Activated T-helper 2 cell treated with anti-CD3 and anti-CD28 coated beads, Interferon-gamma antibody, Interleukin-2, Interleukin-4, amounts not matched to agents 10 μg/mL and 5 μg/mL and 100 μg/mL, durations not matched to agents 14 hours and 24 hours and 36 hours (primary cell): ENCODE measurements around the gene FAM20C. TPM values are rescaled to one million over a fixed set of nuclear protein-coding genes. Genes with fewer than 3 reads are reported as not detected.

ENCODE experiments used
- DNase-seq: peaks from one replicate; pipeline ENCODE4 v3.0.0; 2021; ENCODE audit warnings: low spot score
- H3K27ac Mint-ChIP-seq: one replicate; pipeline ENCODE4 v1.8.0; 2021; ENCODE audit warnings: mixed read lengths
- H3K27me3 Mint-ChIP-seq: one replicate; pipeline ENCODE4 v1.8.0; 2021; ENCODE audit warnings: low read depth, mixed read lengths
- H3K36me3 Mint-ChIP-seq: one replicate; pipeline ENCODE4 v1.8.0; 2021; ENCODE audit warnings: low read depth, mixed read lengths
- H3K4me1 Mint-ChIP-seq: one replicate; pipeline ENCODE4 v1.8.0; 2021; ENCODE audit warnings: low read depth, mixed read lengths
- H3K4me3 Mint-ChIP-seq: one replicate; pipeline ENCODE4 v1.8.0; 2021; ENCODE audit warnings: low read depth, mild to moderate bottlenecking, moderate library complexity, mixed read lengths
- H3K9me3 Mint-ChIP-seq: one replicate; pipeline ENCODE4 v1.8.0; 2021; ENCODE audit warnings: mixed read lengths
- intact Hi-C: fragments of 100-400 bp; cut with micrococcal nuclease; formaldehyde crosslinking; loops from one replicate; pipeline ENCODE4 v1.15.1; 2023
- total RNA-seq: library from RNA; stranded (reverse); gene quantifications from 2 replicates; pipeline ENCODE4 v1.2.3, GENCODE V29; 2022

The FAM20C gene
- total RNA-seq, 1 donor from 2014 or later: 1.3 TPM

GRCh38 chr7:278081-278480, 85.7 kb downstream of the FAM20C start:
- Mint-ChIP-seq H3K4me3 (no peak overlapping the region), H3K27ac (no peak overlapping the region), H3K36me3 (no peaks in the 10 kb centered on the region), H3K4me1 (no peaks in the 10 kb centered on the region), H3K9me3 (peaks cover 10% of the 10 kb centered on the region), H3K27me3 (no peaks in the 10 kb centered on the region)
- intact Hi-C loops: no loop called here
- DNase-seq: no peak

- DNase-seq: no peak
- intact Hi-C loops: no loop called here
- H3K4me3 Mint-ChIP-seq: no peak overlapping the region
These were observed 87.5 kb downstream of the FAM20C start for GRCh38 chr7:279821-280220.

GRCh38 chr7:280461-280860, 88.1 kb downstream of the FAM20C start:
- Mint-ChIP-seq H3K4me1 (no peaks in the 10 kb centered on the region), H3K36me3 (no peaks in the 10 kb centered on the region), H3K9me3 (no peaks in the 10 kb centered on the region), H3K4me3 (no peak overlapping the region), H3K27ac (no peak overlapping the region), H3K27me3 (no peaks in the 10 kb centered on the region)
- DNase-seq: no peak
- intact Hi-C loops: no loop called here

More at GRCh38 chr7:279821-280220, 87.5 kb downstream of the FAM20C start:
- no peak overlapping the region for H3K27ac Mint-ChIP-seq
- H3K4me1 Mint-ChIP-seq: no peaks in the 10 kb centered on the region
- H3K36me3 Mint-ChIP-seq: no peaks in the 10 kb centered on the region
- no peaks in the 10 kb centered on the region for H3K27me3 Mint-ChIP-seq
- H3K9me3 Mint-ChIP-seq: no peaks in the 10 kb centered on the region

GRCh38 chr7:281637-282036, 89.3 kb downstream of the FAM20C start:
- no peak for DNase-seq
- H3K27me3 Mint-ChIP-seq: no peaks in the 10 kb centered on the region
- intact Hi-C loops: no loop called here
- H3K9me3 Mint-ChIP-seq: no peaks in the 10 kb centered on the region
- no peaks in the 10 kb centered on the region for H3K36me3 Mint-ChIP-seq
- H3K4me3 Mint-ChIP-seq: no peak overlapping the region
- H3K27ac Mint-ChIP-seq: no peak overlapping the region
- no peaks in the 10 kb centered on the region for H3K4me1 Mint-ChIP-seq

- peaks cover 1% of the 10 kb centered on the region for H3K27me3 Mint-ChIP-seq
- no peak overlapping the region for H3K27ac Mint-ChIP-seq
- intact Hi-C loops: no loop called here
- no peaks in the 10 kb centered on the region for H3K36me3 Mint-ChIP-seq
- DNase-seq: no peak
- H3K9me3 Mint-ChIP-seq: no peaks in the 10 kb centered on the region
- no peaks in the 10 kb centered on the region for H3K4me1 Mint-ChIP-seq
- no peak overlapping the region for H3K4me3 Mint-ChIP-seq
These were observed 90.2 kb downstream of the FAM20C start for GRCh38 chr7:282621-283020.

GRCh38 chr7:284762-285722, 92.7 kb downstream of the FAM20C start:
- intact Hi-C loops: no loop called here
- Mint-ChIP-seq H3K4me1 (no peaks in the 10 kb centered on the region), H3K27ac (no peak overlapping the region), H3K36me3 (no peaks in the 10 kb centered on the region), H3K9me3 (no peaks in the 10 kb centered on the region), H3K27me3 (peaks cover 13% of the 10 kb centered on the region), H3K4me3 (no peak overlapping the region)
- no peak for DNase-seq

GRCh38 chr7:285731-286130, 93.4 kb downstream of the FAM20C start:
- no peaks in the 10 kb centered on the region for H3K9me3 Mint-ChIP-seq

GRCh38 chr7:286266-286665, 93.9 kb downstream of the FAM20C start:
- DNase-seq: no peak
- intact Hi-C loops: no loop called here
- no peak overlapping the region for H3K4me3 Mint-ChIP-seq
- H3K36me3 Mint-ChIP-seq: no peaks in the 10 kb centered on the region
- no peak overlapping the region for H3K27ac Mint-ChIP-seq
- H3K9me3 Mint-ChIP-seq: no peaks in the 10 kb centered on the region
- no peaks in the 10 kb centered on the region for H3K4me1 Mint-ChIP-seq
- peaks cover 14% of the 10 kb centered on the region for H3K27me3 Mint-ChIP-seq

More at GRCh38 chr7:285731-286130, 93.4 kb downstream of the FAM20C start:
- peaks cover 13% of the 10 kb centered on the region for H3K27me3 Mint-ChIP-seq
- H3K27ac Mint-ChIP-seq: no peak overlapping the region
- intact Hi-C loops: no loop called here
- no peak for DNase-seq
- H3K4me1 Mint-ChIP-seq: no peaks in the 10 kb centered on the region
- H3K36me3 Mint-ChIP-seq: no peaks in the 10 kb centered on the region
- H3K4me3 Mint-ChIP-seq: no peak overlapping the region

GRCh38 chr7:288671-289101, 96.3 kb downstream of the FAM20C start:
- H3K4me3 Mint-ChIP-seq: no peak overlapping the region
- H3K36me3 Mint-ChIP-seq: no peaks in the 10 kb centered on the region
- peaks cover 32% of the 10 kb centered on the region for H3K27me3 Mint-ChIP-seq
- H3K9me3 Mint-ChIP-seq: no peaks in the 10 kb centered on the region
- no peaks in the 10 kb centered on the region for H3K4me1 Mint-ChIP-seq
- DNase-seq: no peak
- no peak overlapping the region for H3K27ac Mint-ChIP-seq
- intact Hi-C loops: no loop called here

- H3K9me3 Mint-ChIP-seq: no peaks in the 10 kb centered on the region
- H3K4me1 Mint-ChIP-seq: no peaks in the 10 kb centered on the region
- no peak overlapping the region for H3K4me3 Mint-ChIP-seq
- intact Hi-C loops: no loop called here
- DNase-seq: no peak
- no peaks in the 10 kb centered on the region for H3K36me3 Mint-ChIP-seq
- no peak overlapping the region for H3K27ac Mint-ChIP-seq
- peaks cover 32% of the 10 kb centered on the region for H3K27me3 Mint-ChIP-seq
These were observed 96.9 kb downstream of the FAM20C start for GRCh38 chr7:289209-289755.

- Mint-ChIP-seq H3K36me3 (no peaks in the 10 kb centered on the region), H3K9me3 (no peaks in the 10 kb centered on the region), H3K27me3 (peaks cover 32% of the 10 kb centered on the region), H3K4me1 (no peaks in the 10 kb centered on the region), H3K27ac (no peak within 1 kb of the TSS), H3K4me3 (no peak within 1 kb of the TSS)
- intact Hi-C loops: no loop called here
- no peak for DNase-seq
These were observed 97.6 kb downstream of the FAM20C start, which contains the start of gene FOXL3 for GRCh38 chr7:289756-290553. Gene FOXL3 (plus strand): TSS chr7:290170. CDS start chr7:290170, 0 bp downstream.

- no peaks in the 10 kb centered on the region for H3K36me3 Mint-ChIP-seq
- peaks cover 32% of the 10 kb centered on the region for H3K27me3 Mint-ChIP-seq
- H3K4me3 Mint-ChIP-seq: no peak overlapping the region
- no peak overlapping the region for H3K27ac Mint-ChIP-seq
- H3K9me3 Mint-ChIP-seq: no peaks in the 10 kb centered on the region
- DNase-seq: no peak
- intact Hi-C loops: no loop called here
- no peaks in the 10 kb centered on the region for H3K4me1 Mint-ChIP-seq
These were observed 98.4 kb downstream of the FAM20C start for GRCh38 chr7:290554-291372.
